Endometrial microvascular endothelial cells (primary cell): Measurements from ENCODE around the gene ACSS2. TPM values are rescaled to one million over a fixed set of nuclear protein-coding genes. Genes with fewer than 3 reads are reported as not detected.

Experiments used
- in situ Hi-C: cut with HindIII; loops from 2 replicates; pipeline ENCODE4 v1.10.0; 2017; ENCODE audit warnings: low sequenced_read_pairs, low pct_unique_long_range_greater_than_20kb; ENCODE audit errors: inconsistent ontology term
- total RNA-seq: library from RNA; depleted of rRNA; stranded (reverse); fragments of >200 nt; gene quantifications from one replicate; pipeline ENCODE4 v1.2.3, GENCODE V29; 2015; ENCODE audit errors: inconsistent ontology term

Gene ACSS2
- total RNA-seq, 1 donor from 2014 or later = 38.2 TPM

- in situ Hi-C loops = no loop called here
These were observed 91.8 kb downstream of the ACSS2 start for GRCh38 chr20:34968042-34968775.

GRCh38 chr20:34970193-34970840 is 93.9 kb downstream of the ACSS2 start:
- in situ Hi-C loops = no loop called here

GRCh38 chr20:34970846-34971560 is 94.6 kb downstream of the ACSS2 start:
- in situ Hi-C loops = no loop called here

GRCh38 chr20:34971561-34972235 is 95.3 kb downstream of the ACSS2 start:
- in situ Hi-C loops = no loop called here

- in situ Hi-C loops = no loop called here
These were observed 97.8 kb downstream of the ACSS2 start for GRCh38 chr20:34974246-34974645.

GRCh38 chr20:34976286-34976685 is 99.9 kb downstream of the ACSS2 start:
- in situ Hi-C loops = no loop called here

Other genes starting within 250 kb of the ACSS2 start
- gene PIGU, start 199.5 kb upstream of the ACSS2 start, total RNA-seq = 22.5 TPM
- gene TP53INP2, start 172.3 kb upstream of the ACSS2 start, total RNA-seq = 5.4 TPM
- gene NCOA6, start 51.0 kb upstream of the ACSS2 start, total RNA-seq = 12.4 TPM
- gene GGT7, start 3.8 kb upstream of the ACSS2 start, total RNA-seq = 0.19 TPM
- 141 TPM for gene GSS, start 79.2 kb downstream of the ACSS2 start, total RNA-seq
- not detected for gene MYH7B, start 79.3 kb downstream of the ACSS2 start, total RNA-seq
- 92.9 TPM for gene TRPC4AP, start 216.2 kb downstream of the ACSS2 start, total RNA-seq